NB4 (cell line): Measurements from ENCODE around the gene FREY1.

ENCODE experiments used
- DNase-seq: peaks from one replicate; pipeline ENCODE4 v3.0.0; 2010; ENCODE audit warnings: low read depth
- H3K4me3 ChIP-seq: one replicate; pipeline ENCODE4 v1.5.1; 2011; ENCODE audit warnings: mild to moderate bottlenecking, low read depth, low read length, moderate library complexity
- CTCF ChIP-seq: IDR thresholded peaks from one replicate; pipeline ENCODE4 v1.5.1; 2012; ENCODE audit warnings: low read depth, low read length
- MAX ChIP-seq: IDR thresholded peaks from 2 replicates; pipeline ENCODE4 v1.6.1; 2011; ENCODE audit warnings: low read depth, low read length
- MYC ChIP-seq: IDR thresholded peaks from 2 replicates; pipeline ENCODE4 v1.6.1; 2011; ENCODE audit warnings: low read depth, low read length
- POLR2A ChIP-seq: IDR thresholded peaks from 2 replicates; pipeline ENCODE4 v1.6.1; 2011; ENCODE audit warnings: mild to moderate bottlenecking; ENCODE audit not compliant: insufficient read length; ENCODE audit errors: extremely low read depth

The FREY1 gene

GRCh38 chr11:45926536-45927331, 19.7 kb upstream of the FREY1 start:
- H3K4me3 ChIP-seq, result no peak overlapping the region
- TF ChIP-seq CTCF (no peak), POLR2A (no peak), MAX (no peak), MYC (no peak)
- DNase-seq, result no peak

- TF ChIP-seq MYC (no peak), POLR2A (no peak), CTCF (no peak), MAX (no peak)
- DNase-seq, result no peak
- no peak overlapping the region for H3K4me3 ChIP-seq
These were observed 18.9 kb upstream of the FREY1 start for GRCh38 chr11:45926001-45926401.

- TF ChIP-seq MAX (no peak), POLR2A (no peak), CTCF (no peak), MYC (no peak)
- no peak for DNase-seq
- H3K4me3 ChIP-seq, result no peak overlapping the region
These were observed 18.5 kb upstream of the FREY1 start for GRCh38 chr11:45925550-45925949.

- no peak for DNase-seq
- no peak overlapping the region for H3K4me3 ChIP-seq
- TF ChIP-seq MAX, result no peak
- no peak for TF ChIP-seq POLR2A
- TF ChIP-seq MYC, result no peak
- no peak for TF ChIP-seq CTCF
These were observed 17.9 kb upstream of the FREY1 start for GRCh38 chr11:45924927-45925326.

- no peak overlapping the region for H3K4me3 ChIP-seq
- no peak for TF ChIP-seq POLR2A
- no peak for TF ChIP-seq MYC
- no peak for TF ChIP-seq MAX
- TF ChIP-seq CTCF, result no peak
- no peak for DNase-seq
These were observed 17.2 kb upstream of the FREY1 start for GRCh38 chr11:45924036-45924915.
